Measurements from ENCODE around the gene CALML6.
A peak's percentile ranks its signal among the peaks of the same experiment; 100 is the strongest.

The CALML6 gene

DNA sequence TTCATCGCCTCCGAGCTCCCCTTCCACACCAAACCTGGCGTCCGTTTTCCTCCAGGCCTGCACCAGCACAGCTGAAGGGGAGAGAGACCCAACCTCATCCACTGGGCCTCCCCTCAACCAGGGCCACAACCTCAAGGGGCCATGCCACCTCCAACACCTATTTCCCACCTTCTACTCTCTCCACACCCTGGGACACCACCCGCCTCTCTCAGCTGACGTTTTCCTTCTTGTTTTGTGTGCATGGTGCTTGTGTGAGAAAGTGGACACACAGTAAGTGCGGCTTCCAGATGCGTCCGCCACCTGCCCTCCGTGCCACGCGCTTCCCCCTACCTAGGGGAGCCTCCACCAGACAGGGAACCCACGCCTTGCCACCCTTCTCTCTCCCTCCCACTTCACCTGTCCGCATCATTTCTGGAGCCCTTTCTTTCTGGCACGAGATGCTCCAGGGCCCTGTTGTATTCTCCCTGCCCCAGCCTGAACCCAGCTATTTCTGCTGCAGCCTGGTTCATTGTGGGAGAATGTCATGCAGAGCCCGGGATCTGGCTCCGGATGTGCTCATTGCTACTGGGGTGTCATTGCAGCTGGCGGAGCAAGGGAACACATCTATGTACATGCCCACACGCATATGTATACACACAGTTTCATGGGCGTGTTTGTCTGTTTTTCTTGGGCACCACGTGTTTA is 22.8 kb upstream of the CALML6 start:
- FAIRE-seq: no peak

DNA sequence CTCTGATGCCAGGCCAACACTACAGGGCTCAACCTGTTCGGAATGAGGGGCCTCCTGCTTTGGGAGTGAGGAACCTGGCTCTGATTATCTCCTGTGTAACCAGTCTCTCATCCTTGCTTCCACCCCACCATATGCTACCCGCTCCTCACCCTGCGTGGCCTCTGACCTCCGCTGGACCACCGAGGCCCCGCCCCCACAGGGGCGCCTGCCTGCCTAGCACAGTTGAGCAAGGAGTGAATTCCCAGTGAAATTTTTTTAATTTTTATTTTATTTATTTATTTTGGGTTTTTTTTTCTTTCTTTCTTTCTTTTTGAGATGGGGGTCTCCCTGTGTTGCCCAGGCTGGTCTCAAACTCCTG is 22.3 kb upstream of the CALML6 start:
- DNase-seq (ENCODE audit: low spot score) (no peak), FAIRE-seq (no peak)

More for the DNA sequence above, 22.8 kb upstream of the CALML6 start:
- DNase-seq (ENCODE audit: low spot score): no peak

DNA sequence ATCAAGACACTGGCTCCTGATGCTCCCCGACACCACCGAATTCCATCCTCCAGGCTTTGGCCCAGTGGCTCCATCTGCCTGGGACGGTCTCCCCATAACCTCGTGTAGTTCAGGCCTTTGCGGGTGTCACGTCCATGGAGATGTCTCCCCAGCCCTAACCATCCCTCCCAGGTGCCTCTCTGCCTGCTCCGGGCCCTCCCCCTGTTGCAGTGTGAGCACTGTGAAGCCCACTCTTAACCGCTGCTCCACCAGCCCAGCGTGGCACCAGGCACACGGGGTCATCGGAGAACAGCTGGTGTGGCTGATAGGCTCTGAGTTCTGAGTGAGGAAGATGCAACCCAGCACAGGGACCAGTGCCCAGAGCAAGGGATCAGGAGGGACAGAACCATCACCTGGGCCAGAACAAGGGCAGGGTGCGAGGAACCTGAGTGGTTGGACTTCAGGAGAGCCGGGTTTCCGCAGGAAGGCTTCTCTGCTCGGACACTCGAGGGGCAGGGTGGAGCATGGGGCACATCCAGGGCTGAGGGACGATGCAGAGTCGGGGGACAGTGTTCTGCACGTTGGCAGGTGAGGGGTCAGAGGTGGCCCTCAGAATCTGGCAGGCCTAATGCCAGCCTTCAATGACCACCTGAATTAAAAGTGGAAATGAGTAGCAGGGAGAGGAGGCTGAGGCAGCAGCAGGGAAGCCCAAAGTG is 21.6 kb upstream of the CALML6 start:
- no peak for FAIRE-seq
- no peak for DNase-seq (ENCODE audit: low spot score)

DNA sequence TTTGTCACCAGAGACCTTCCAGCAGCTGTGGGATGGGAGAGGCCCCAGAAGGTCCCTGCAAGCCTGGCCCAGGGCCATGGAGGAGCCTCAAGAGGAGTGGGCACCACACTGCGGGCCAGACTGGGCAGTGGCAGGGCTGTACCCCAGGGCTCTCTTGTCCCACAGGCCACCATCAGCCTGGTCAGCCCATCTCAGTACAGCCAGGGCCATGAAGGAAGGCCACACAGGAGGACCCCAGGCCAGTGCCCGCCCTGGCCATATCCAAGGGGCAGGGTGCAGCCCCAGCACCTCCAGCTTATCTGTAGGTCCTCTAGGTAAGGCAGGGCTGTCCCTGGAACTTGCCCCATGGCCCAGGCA is 21.1 kb upstream of the CALML6 start:
- FAIRE-seq (no peak), DNase-seq (ENCODE audit: low spot score) (no peak)

DNA sequence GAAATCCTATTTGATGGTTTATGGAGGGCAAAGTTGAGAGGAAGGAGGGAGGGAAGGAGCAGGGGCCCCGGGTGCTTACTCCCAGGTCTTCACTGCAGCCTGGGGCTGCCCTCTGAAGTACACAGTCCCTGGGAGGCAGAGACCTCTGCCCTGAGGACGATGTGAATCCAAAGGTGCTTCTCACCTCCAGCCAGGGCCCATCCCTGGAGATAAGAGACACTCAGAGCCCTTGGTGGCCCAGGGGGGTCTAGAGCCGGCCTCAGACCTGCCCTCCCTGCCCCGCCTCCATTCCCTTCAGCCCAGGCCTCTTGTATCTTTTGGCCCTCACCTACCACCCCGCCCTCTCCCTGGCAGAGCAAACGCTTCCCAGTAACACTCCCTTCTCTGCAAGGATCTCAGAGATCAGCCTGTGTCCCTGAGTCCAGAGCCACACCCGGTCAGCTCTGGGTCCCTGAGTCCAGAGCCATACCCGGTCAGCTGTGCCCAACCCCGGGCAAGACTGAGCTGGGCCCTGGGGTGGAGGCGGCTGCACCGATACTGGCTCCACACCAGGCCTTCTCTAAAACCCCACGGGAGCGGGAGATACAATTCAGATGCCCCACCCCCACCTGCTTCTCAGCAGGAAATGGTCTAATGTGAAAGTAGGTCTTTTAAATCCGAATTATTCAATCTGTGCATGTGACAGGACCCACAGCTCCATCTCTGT is 20.6 kb upstream of the CALML6 start:
- FAIRE-seq (no peak), DNase-seq (ENCODE audit: low spot score) (no peak)

DNA sequence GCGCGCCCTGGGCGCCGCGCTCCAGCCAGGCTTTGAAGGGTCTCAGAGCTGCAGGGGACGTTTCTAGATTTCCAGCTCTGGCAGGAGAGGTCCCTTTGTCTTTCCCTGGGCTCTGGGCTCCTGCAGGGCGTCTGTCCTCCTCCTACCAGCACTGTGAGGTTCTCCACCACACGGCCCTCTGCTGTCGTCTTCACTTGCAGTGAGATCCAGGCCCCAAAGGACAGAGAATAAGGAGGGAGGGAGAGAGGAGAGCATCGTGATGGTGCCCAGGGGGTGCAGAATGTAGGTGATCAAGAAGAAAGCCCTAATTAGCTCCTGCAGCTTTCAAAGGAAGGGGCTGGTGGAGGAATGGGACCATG is 20.0 kb upstream of the CALML6 start:
- DNase-seq (ENCODE audit: low spot score) (no peak), FAIRE-seq (no peak)

DNA sequence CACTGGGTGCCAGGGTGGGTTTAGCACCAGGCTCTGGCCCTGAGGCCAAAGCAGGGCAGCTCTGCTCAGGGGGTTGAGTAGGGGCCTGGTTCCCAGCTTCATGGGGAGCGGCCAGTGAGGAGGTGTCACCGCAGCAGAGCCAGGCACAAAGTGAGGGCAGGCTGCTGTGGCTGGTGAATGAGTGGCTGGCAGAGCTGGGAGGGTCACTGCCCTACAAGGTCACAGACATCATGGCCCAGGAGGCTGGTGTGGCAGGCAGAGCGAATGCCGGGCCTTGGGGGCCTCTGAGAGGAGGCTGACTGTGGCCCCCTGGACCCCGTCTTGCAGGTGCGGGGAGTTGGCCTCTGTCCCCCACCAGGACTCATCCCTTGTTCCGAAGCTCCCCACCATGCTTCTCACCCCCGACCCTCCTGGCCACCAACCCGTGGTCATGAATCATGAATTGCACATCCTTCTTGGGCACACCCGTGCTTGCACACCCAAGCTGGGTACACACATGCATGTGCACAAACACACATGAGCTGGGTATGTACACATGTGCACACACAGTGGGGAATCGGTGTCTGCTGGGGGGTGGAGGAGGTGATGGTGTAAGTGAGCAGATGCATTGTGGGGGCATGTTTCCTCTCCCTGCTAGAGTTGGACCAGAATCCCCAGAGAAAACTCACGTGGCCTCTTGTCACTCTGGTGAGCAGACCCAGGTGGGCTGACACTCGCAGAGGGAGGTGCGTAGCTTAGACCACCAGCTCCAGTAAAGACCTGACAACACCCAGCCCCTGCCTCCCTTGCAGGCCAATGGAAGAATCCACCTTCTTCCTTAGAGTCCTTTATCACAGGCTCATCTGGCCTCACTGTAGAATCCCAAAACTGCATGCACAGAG is 19.4 kb upstream of the CALML6 start:
- no peak for FAIRE-seq

DNA sequence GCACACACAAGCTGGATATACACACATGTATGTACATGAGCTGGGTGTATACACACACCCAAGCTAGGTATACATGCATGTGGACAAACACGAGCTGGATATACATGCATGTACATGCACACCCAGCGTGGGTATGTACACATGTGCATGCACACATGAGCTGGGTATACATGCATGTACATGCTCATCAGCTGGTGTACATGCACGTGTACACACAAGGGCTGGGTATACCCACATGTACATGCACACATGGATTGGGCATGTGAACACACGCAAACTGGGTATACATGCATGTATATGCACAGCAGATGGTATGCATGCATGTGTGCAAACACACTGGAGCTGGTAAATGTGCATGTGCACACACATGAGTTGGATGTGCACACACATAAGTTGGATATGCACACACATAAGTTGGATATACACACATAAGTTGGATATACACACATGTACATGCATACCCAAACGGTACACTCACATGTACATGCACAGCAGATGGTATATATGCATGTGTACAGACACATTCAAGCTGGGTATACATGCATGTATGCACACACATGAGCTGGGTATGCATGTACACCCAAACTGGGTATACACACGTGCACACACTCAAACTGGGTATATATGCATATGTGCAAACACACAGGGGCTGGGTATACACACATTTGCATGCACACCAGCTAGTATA is 16.7 kb upstream of the CALML6 start:
- FAIRE-seq (peak; percentile 87), DNase-seq (ENCODE audit: low spot score) (no peak)

More for the DNA sequence above, 19.4 kb upstream of the CALML6 start:
- DNase-seq (ENCODE audit: low spot score): no peak

DNA sequence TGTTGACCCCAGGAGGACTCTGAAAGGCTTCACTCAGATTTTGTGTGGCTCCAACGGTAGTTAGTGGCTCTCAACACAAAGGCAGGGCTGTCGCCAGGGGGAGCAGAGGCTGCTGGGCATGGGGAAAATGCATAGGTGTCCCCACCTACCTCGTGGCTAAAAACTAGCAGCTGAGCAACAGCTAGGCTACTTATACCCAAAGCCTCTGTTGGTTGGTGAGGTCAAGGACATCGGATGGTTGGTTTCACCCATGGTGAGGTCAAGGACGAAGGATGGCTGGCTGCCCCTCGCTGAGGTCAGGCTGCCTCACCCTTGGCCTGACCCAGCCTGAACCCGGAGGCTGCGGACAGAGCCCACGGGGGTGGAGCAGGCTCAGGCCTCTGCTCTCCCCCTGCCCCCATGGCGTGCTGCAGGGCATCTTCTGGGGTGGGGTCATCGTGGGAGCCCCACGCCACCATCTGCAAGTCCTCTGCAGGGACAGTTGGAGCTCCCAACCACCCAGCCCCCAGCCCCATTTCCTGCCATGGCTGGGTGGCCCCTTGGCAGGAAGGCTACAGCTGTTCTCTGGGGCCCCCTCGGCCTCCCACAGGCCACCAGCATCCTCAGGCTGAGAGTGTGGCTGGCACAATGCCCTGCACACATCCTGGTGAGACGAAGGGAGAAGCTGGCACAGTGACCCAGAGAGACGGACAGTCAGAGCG is 15.6 kb upstream of the CALML6 start:
- FAIRE-seq (no peak), DNase-seq (ENCODE audit: low spot score) (no peak)

DNA sequence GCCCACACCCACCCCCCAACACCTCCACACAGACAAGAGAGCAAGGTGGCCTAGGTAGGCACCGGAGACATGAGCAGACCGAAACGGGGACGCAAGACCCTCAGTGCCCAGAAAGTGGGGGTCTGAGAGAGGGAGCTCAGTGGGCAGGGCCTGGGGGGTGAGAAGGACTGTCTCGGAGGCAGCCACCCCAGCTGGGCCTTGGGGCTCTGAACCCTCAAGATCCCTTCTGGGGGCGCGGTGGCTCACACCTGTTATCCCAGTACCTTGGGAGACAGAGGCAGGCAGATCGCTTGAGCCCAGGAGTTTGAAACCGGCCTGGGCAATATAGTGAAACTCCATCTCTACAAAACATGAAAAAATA is 15.1 kb upstream of the CALML6 start:
- no peak for DNase-seq (ENCODE audit: low spot score)
- FAIRE-seq: no peak

DNA sequence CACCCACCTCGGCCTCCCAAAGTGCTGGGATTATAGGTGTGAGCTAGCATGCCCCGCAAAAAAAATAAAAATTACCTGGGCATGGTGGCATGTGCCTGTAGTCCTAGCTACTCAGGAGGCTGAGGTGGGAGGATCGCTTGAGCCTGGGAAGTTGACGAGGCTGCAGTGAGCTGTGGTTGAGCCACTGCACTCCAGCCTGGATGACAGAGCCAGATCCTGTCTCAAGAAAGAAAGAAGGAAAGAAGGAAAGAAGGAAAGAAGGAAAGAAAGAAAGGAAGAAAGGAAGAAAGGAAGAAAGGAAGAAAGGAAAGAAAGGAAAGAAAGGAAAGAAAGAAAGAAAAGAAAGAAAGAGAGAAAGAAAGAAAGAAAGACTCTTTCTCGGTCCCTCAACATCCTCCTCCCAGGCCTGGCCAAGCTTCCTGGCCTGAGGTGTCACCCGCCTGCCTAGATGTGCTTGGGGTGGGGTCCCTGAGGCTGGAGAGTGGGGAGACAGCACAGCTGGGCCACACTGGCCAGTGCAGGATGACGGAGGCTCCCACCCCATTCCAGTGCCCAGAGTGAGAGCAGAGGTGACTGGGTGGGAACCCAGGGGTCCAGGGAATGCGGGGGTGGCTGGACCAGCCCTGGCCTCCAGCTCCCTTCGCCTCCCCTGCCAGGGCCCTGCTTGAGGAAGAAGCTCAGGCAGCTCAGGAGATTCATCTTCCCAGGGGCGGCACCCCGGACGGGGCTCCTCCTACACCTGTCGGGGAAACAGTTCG is 14.0 kb upstream of the CALML6 start:
- FAIRE-seq: no peak
- DNase-seq (ENCODE audit: low spot score): no peak

DNA sequence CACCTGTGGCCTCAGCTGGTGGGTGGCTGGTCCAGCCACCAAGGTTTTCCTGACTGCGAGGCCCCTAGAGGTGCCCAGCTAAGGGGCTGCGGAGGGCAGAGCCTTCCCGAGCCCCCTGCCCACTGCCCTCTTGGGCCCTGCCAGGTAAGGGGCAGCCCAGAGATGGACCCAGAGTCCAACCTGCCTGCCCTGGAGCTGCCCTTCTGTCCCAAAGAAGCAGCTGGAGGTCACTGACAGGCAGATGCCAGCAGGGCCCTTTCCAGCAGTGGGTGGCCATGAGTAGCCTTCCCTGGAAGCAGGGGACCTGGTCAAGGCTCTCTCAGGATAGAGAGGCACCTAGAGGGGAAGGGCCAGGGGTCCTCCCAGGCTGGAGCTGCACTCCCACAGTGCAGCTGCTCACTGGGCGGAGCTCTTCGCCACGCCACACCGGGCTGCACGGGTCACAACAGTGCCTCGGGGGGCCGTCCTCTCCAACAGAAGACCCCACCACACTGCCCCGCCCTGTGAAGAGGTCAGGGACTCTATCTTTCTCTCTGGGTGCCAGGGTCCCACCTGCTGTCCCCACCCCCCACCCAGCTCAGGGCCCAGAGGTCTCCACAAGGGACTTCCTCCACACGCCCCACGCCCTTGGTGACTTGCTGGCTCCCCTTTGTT is 13.3 kb upstream of the CALML6 start:
- FAIRE-seq (no peak), DNase-seq (ENCODE audit: low spot score) (no peak)

DNA sequence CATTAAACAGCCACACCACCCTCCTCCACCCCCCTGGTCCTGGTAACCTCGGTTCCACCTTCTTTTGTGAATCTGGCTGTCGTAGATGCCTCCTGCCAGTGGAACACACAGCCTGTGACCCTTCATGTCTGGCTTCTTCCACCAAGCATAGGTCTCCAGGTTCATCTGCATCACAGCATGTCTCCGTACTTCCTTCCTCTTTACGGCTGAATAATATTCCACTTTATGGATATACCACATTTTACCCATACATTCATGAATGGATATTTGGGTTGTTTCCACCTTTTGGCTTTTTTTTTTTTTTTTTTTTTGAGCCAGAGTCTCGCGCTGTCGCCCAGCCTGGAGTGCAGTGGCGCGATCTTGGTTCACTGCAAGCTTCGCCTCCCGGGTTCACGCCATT is 11.8 kb upstream of the CALML6 start:
- FAIRE-seq (no peak), DNase-seq (ENCODE audit: low spot score) (no peak)

DNA sequence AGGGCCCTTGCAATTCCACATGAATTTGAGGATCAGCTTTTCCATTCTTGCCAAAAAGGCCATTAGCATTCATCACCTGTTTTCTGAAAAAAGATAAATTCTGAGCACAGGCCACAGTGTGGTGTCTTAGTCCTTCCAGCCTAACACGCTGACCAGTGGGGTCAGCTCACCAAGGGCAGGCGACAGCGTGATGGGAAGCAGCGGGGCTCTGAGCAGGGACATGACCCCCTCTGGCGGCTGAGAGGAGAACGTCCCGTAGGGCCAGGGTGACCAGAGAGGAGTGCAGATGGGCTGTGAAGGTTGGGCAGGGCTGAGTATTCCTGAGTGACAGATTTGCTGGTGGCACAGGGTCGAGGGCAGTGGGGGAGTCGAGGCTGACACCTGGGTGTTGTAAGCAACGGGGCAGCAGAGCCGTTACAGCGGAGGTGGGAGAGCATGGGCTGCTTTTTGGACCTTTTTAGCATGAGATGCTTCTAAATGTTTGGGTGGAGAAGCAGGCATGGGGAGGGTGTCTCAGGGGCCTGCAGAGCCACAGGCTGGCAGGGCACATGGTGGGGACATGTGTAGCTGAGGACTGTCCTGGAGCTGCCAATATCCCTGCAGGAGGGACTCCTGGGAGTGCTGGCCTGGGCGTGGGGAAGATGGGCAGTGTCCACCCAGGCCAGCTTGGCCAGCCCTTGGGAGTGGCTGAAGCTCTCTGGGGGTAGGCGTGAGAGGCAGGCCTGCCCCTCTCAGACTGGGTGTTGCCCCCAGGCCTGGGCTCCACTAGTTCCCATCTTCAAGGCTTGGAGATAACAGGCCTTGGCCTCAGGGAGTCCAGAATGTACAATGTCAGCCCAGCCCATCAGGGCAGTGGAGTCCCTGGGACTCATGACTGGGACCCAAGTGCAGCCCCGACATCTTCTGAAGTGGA is 8.6 kb upstream of the CALML6 start:
- no peak for FAIRE-seq
- DNase-seq (ENCODE audit: low spot score): peak; percentile 72

DNA sequence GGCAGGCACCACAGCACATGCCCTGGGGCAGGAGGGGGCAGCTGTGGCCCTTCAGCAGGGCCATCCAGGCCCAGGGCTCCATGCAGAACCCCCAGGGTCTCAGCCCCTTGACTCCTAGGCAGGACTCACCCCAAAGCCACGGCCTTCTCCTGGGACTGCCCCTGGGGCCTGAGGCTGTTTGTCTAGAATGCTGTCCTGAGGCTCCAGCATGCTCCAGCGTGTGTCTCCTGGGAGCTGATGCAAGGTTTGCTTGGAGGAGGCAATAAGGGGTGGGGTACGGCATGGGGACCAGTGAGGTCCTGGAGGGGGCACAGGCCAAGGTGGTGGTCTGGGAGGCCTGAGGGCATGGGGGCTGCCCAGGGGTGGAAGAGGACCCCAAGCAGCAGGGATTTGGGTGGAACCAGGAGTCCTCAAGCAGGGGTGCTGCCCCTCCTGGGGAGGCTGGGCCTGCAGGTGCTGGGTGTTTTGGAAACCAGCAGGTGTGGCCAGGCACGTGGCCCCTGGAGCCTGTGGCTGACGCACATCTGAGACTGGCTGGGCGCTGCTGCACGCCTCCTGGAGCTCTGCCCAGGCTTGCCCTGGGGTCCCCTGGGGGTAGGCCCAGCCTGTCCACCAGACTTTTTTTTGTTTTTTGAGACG is 7.8 kb upstream of the CALML6 start:
- no peak for DNase-seq (ENCODE audit: low spot score)
- no peak for FAIRE-seq

DNA sequence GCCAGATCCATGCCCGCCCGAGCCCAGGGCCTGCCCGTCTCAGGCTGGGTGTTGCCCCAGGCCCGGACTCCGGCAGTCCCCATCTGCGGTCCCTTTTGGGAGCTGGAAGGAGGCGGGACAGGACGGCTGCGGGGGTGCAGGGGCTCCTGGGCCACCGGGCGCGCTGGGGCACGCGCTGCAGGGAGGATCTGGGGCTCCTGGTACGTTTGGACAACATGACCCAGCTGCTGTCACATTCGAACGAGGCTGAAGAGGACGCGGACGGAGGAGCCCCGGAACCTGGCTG is 6.6 kb upstream of the CALML6 start:
- FAIRE-seq (no peak), DNase-seq (ENCODE audit: low spot score) (peak; percentile 21)

DNA sequence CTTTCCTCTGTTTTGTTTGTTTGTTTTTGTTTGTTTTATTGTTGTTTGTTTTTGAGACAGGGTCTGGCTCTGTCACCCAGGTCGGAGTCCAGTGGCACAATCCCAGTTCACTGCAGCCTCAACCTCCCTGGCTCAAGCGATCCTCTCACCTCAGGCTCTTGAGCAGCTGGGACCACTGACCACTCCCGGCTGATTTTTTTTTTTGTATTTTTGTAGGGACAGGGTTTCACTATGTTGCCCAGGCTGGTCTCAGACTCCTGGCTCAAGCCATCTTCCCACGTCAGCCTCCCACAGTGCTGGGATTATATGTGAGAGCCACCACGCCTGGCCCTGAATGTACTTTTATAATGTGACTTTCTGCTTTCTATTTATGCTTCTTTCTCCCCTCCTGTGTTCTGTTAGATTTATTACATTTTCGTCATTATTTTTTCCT is 5.0 kb upstream of the CALML6 start:
- no peak for FAIRE-seq
- DNase-seq (ENCODE audit: low spot score): no peak

DNA sequence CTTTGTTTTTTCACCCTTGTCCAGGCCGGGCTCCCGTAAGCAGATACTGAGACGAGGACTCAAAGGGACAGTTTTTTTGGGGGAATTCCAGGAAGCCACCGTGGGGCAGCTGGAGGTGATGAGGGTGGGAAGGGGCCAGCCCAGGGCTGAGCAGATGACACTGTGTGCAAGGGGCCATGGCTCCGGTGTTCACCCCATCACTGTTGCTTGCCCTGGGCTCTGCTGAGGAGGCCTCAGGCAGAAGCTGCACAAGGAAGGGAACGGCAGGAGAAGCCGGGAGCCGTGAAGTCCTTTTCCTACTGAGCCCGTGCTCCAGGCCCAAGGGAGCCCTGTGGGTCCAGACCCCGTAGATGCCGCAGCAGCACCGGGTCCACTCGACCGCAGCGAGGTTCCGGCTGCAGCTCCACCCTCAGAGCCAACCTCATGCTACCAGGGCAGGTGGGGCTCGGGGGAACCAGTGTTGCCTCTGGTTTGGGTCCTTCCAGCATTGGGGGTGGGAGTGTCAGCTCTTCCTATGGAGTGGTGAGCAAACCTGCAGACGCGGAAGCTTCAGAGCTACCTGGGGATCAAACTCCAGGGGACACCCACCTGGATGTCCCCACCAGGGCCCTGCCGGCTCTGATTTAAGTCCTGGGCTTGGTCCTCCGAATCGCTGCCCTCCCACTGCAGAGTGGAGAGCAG is 4.3 kb upstream of the CALML6 start:
- no peak for FAIRE-seq

More for the DNA sequence above, 4.3 kb upstream of the CALML6 start:
- no peak for DNase-seq (ENCODE audit: low spot score)
